Sigmoid colon (tissue), 3 donors: ENCODE results near the gene SOX4.

Experiments
- CTCF ChIP-seq, 4 experiments: fragments of 450-650 bp in 3 of 4; fragments of 200-600 bp in 1 of 4; IDR thresholded peaks; one replicate each; pipeline ENCODE4 v1.5.1; 2016 to 2019; ENCODE audit warnings: antibody characterized with exemption in 4 of 4, mild to moderate bottlenecking in 3 of 4, moderate library complexity in 2 of 4
- POLR2A ChIP-seq, 2 donors: fragments of 450-650 bp; IDR thresholded peaks; one replicate each; pipeline ENCODE4 v1.6.1; 2016; ENCODE audit warnings: antibody characterized with exemption in 2 of 2, mild to moderate bottlenecking in 2 of 2, moderate library complexity in 2 of 2

GRCh38 chr6:21578523-21578922 lies 15.0 kb upstream of the SOX4 start:
- no peak for TF ChIP-seq POLR2A (IDR thresholded peaks at IDR 0.05)
- no peak for TF ChIP-seq CTCF (IDR thresholded peaks at IDR 0.05)
